DOHH2 (cell line): ENCODE results near the gene NAB2.

ENCODE experiments used
- EZH2phosphoT487 ChIP-seq: fragments of 200-600 bp; sonication (generic); IDR thresholded peaks from 2 replicates; pipeline ENCODE4 v1.6.1; 2017; ENCODE audit warnings: borderline replicate concordance, mild to moderate bottlenecking, antibody characterized with exemption, low read length, moderate library complexity, mixed read lengths
- TF ChIP-seq, protein P1 (sequence below): fragments of 200-600 bp; sonication (generic); IDR thresholded peaks from one replicate; pipeline ENCODE4 v1.5.1; 2014; ENCODE audit warnings: antibody characterized with exemption, mild to moderate bottlenecking, low read depth, low read length; ENCODE audit not compliant: poor library complexity, severe bottlenecking

DNA sequence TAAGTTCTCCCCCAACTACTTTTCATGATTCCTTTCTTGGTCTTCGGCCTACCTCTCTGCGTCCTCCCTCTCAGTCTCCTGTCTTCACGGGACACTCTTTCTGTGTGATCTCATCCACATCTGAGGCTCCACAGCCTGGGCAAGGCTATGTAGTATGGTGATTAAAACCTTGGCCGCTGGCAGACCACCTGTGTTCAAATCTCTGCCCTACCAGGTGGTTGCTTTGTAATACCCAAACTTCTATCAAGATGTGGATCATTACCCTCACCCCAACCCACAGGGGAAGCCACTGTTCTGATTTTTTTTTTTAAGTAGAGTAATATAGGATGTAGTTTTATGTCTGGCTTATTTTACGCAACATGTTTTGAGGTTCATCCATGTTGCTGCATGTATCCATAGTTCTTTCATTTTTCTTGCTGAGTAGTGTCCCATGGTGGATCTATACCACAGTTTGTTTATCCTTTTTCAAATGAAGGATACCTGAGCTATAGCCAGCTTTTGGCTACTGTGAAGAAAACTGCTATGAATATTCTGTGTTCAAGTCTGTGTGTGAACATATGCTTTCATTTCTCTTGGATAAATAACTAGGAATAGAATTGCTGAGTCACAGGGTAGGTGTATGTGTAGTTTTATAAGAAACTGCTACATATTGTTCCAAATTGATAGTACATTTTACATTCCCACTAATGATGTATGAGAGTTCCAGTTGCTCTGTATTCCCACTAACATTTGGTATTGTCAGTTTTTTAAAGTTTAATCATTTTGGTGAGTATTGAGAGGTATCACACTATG lies 30.6 kb downstream of the NAB2 start:
- TF ChIP-seq, protein P1, sequence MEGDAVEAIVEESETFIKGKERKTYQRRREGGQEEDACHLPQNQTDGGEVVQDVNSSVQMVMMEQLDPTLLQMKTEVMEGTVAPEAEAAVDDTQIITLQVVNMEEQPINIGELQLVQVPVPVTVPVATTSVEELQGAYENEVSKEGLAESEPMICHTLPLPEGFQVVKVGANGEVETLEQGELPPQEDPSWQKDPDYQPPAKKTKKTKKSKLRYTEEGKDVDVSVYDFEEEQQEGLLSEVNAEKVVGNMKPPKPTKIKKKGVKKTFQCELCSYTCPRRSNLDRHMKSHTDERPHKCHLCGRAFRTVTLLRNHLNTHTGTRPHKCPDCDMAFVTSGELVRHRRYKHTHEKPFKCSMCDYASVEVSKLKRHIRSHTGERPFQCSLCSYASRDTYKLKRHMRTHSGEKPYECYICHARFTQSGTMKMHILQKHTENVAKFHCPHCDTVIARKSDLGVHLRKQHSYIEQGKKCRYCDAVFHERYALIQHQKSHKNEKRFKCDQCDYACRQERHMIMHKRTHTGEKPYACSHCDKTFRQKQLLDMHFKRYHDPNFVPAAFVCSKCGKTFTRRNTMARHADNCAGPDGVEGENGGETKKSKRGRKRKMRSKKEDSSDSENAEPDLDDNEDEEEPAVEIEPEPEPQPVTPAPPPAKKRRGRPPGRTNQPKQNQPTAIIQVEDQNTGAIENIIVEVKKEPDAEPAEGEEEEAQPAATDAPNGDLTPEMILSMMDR: no peak
- no peak for TF ChIP-seq EZH2phosphoT487
